Fibroblast of skin of left quadriceps (primary cell): Measurements from ENCODE around the gene LHFPL3.

Experiments
- DNase-seq, 2 experiments: peaks; one replicate each; pipeline ENCODE4 v3.0.0-alpha.2; 2013; ENCODE audit warnings: low read depth in 2 of 2

LHFPL3 gene

DNA sequence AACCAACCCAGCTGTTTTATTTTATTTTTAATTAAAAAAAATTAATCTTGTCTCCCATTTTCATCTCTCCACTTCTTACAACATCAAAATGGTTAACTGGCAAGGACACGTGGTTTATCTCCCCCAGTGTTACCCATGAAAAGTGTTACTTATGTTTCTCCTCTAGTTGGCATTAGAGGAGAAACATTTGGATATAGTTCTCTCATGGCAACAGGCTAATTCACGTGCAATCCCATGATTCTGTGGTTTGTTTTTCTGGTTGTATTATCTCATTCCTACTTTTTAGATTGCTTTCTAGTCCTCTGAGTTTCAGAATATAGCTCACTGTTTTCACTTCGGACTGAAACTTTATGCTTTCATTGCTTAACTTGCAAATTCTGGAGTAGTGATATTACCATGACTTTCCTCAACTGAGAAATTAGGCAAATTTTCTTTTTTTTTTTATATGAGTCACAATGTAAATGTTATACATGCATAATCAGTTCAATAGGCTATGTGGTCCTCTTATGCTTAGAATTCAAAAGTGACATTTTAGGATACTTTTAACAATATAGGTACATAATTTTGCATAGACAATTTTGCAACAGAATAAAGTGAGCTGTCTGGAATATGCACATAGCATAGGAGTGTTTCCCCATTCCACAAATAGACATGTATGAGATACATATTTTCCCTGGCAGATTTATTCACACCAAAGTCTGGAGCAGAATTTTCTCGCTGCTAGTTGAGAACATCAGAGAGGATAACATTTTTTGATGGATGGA is 43.0 kb downstream of the LHFPL3 start:
- DNase-seq, result no peak

DNA sequence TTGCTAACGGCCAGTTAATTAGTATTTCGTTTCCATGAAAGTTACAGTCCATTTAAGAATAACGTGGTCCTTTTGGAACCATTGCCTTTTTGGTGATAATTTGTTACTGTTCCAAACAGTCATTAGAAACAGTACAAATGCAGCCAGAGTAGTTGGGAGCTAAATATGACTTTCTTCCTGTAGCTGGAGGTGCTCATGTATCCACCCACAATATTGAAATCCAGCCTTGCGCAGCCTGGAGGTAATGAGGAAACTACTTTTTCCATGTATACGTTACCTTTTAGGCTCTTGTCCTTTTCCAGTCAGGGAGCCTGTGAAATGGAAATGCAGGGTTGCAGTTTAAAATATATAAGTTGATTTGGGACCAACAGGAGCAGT is 43.6 kb downstream of the LHFPL3 start:
- DNase-seq, result no peak

DNA sequence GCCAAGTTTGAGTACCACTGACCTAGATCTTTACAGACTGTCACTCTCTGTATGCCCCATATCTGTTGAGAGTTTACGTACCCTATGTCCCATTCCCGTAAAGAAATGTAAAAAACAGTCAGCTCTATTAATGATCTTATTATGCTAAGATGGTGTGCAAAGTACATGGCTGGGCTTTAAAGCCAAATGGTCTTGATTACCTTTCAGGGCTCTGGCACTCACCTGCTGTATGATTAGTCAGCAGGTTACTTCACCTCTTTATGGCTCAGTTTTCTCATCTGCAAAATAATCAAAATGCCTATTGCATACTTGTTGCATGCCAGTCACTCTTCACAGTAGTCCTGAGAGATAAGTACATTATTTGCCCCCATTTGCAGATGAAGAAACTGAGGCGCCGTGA is 54.2 kb downstream of the LHFPL3 start:
- DNase-seq, result no peak

DNA sequence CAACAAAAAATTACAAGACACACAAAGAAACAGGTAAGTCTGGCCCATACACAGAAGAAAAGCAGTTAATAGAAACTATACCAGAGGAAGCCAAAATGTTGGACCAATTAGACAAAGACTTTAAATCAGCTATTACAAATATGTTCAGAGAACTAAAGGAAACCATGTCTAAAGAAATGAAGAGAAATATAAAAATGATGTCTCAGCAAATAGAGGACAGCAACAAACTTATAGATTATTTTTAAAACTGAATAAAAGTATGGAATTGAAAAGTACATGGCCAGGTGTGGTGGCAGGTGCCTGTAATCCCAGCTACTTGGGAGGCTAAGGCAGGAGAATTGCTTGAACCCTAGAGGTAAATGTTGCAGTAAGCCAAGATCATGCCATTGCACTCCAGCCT is 58.5 kb downstream of the LHFPL3 start:
- DNase-seq, result no peak

DNA sequence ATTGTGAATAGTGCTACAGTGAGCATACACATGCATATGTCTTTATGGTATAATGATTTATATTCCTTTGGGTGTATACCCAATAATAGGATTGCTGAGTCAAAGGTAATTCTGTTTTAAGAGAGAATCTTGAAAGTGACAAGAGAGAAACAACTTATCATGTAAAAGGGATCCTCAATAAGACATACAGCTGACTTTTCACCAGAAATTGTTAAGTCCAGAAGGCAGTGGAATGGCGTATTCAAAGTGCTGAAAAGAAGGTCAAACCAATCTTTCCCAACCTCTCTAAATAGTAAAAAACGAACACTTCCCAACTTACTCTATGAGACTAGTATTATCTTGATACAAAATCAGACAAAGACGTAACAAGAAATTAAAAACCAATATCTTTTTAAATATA is 59.8 kb downstream of the LHFPL3 start:
- DNase-seq, result no peak

DNA sequence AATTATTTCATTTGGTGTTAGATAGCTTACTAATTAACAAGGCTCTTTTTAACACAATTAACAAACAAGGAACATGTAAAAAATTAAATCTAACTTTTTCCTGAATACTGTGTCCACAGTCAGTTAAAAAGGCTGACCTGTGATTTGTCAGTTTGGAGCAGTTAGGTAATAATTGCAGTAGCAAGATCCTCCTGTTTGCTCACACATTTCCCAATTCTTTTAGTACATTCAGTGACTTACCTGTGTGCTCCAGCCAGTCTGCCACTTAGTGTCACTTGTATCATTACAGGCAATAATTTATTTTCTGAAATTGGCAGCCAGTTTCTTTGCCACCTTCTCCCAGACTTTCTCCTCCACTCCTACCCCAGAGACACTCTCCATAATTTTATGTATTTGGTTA is 66.8 kb downstream of the LHFPL3 start:
- no peak for DNase-seq

DNA sequence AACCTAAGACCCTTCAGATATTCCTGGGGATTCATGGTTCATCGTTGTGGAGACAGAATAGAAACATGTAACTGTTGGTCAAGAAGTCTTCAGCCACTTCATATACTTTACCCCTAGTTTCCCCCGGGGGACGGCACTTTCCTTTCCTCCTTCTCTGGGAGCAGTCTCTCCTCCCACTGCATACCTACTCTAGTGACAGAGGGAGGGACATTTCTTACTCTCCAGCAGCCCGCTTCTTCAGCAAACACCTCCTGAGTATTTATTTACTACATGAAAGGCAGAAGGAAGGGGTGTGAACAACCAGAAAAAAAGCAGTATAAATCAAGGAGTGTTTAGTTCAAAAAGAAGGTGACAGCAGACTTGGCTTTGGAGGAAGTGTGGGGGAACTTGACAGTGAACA is 69.0 kb downstream of the LHFPL3 start:
- DNase-seq, result no peak

DNA sequence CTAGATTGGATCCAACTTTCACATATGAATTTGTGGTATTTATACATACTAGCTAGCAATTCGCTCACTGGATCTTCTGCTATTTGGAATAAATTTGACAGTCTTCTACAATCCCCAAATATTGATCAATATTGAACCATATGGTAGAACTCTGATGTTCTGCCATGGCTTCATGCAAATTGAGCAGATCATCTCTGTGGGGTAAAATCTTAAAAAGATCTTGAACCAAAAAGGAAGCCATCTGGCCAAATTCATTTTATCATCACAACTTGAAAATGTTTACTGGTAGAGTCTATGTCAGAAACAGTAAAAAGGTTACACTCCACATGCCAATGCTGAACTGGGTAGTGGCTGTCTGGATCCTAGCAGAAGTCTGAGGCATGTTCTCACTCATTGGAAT is 80.0 kb downstream of the LHFPL3 start:
- no peak for DNase-seq

DNA sequence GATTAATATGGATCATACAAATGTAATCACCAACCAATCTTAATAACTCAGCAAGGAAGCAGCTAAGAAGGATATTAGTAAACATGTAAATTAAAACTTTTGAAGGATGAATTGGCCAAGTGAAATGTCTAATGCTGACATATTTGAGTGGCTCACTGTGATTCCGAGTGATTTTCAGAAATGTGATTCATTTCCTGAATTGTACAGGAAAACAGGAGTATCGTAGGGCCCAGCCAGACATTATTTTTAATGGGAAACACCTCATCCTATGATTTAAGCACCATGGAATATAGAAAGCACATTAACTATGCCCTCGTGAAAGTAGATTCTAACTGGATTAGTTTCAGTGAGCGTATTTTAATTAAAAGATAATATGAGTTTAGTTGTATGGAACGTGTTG is 82.3 kb downstream of the LHFPL3 start:
- DNase-seq, result no peak

DNA sequence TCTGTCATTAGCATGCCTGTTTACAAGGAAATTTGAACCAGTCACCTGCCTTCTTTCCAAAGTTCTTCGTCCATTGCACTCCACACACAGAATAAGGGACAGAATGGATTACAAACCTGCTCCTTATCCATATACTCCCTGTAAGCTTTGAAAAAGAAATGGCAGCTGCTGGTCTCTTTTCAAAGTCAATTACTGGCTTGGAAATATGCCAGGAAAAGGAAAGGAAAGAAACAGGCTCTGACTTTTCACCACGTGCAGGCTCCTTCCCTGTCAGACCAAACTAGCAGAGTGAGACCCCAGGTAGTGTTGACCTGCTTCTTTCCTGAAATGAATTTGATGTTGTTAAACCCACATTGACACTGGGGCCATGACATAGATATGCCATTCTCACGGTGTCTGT is 84.5 kb downstream of the LHFPL3 start:
- DNase-seq, result no peak

DNA sequence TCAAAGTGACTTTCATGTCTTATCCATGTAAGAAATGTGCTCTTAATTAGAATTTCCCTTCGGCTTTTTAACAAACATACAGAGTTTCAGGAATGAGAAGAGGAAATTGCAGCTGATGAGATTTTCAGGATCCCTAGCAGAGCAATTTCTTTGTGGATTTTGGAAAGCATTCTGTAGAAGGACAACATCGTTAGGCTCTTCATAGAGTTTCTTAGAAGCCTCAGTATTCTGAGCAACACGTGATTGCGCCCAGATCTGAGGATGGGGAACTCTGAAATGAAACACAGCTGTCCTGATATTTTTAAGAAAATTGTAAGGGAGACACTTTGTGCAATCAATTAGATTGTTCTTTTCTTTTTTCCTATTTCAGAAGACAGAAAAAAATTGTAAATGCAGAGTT is 85.8 kb downstream of the LHFPL3 start:
- no peak for DNase-seq

DNA sequence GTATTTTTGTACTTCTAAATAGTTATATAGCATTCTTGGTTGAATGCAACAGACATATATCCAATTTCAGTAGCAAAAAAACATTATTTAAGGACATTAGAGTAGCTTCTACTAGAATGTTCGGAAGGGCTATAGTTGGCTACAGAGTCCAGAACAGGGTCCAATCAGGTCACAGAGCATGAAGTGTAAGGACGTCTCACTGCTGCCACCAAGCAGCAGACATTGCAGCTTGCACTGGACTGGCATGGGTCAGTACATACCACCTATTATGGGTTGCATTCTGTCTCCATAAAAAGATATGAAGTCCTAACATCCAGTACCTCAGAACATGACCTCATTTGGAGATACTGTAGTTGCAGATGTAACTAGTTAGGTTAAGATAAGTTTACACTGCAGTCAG is 87.3 kb downstream of the LHFPL3 start:
- DNase-seq, result no peak

DNA sequence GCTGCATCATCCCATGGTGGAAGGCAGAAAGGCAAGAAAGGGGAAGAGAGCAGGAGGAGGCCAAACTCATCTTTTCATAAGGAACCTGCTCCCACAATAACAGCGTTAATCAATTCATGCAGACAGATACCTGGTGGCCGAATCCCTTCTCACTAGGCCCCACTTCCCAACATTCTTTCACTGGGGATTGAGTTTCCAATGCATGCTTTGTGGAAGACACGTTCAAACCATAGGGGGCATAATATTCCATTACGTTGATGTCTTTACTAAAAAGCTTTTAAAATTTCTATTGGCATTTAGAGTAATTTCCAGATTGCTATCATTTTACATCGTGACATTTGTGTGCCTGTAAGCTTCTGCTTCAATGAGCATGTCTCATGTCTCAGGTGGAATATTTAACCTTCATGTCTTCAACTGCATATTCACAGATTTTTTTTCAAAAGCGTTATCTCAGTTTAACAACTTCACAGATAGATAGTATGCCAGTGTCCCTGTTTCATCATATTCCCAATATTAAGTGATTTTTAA is 88.5 kb downstream of the LHFPL3 start:
- DNase-seq, result no peak

DNA sequence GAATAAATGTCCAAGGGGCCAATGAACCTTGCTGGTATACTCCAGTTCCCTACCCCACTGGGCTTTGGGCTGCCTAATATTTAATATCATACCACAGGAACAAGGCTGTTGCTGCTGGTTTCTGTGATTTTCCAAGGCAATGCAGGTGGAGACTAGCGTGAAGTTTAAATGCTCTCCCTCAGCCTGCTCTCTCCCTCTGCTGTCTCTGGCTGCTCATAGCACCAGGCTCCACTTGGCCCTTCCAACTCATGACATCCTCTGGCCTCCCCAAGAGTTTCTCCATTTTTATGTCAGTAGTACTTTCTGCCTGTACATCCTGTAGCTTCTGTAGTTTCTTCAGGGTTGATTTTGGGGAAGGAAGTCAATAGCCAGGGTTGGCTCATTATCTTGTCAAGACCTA is 103.5 kb downstream of the LHFPL3 start:
- DNase-seq, result no peak

DNA sequence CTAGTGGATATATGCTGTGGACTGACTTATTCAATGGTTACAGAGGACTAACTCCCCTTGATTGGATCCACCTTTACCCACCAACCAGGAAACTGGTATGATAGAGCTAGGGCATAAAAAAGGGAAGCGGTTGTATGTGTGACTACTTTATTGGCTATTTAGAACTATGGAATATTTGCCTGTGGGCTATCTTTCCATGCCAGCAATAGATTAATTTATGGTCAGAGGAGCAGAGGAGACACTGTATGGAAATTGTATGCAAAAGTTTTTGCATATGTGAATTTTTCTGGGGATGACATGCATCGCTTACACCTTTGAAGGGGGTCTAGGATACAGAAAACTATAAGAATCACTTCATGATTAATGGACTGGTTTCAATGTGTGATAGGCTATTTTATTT is 105.7 kb downstream of the LHFPL3 start:
- DNase-seq, result no peak

DNA sequence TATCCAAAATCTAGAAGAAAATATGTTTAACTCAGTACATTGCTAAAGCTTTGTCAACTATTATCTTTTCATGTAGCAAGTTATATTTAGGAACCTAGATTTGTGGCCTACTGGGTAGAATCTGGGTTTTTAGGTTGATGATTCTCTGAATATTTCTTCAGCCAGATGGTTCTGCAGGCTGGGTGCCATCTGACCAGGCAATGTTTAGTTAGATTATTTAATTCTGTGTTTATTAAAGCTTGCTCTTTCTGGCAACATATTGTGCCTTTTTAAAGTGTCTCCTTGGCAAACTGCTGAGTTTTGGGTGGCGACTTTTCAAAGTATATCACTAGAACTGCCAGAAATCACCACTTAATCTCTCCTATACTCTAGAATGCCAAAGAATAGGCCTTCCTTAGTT is 114.1 kb downstream of the LHFPL3 start:
- no peak for DNase-seq

DNA sequence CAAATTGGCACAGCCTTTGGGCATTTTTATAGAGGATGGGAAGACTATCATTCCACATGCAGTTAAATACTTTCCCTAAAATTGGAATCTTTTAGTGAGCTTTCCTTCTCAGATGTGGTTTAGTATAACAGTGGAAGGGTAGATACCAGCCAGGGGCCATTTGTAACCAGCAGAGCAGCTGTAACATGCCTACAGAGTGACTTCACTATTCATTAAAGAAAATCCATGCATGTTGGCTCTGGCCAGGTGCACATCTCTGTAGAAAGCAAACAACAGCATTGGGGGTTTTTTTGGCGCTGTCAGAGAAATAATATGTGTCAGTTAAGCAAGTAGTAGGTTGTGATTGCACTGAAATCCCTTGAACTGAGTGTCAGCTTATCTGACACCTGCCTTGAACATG is 115.6 kb downstream of the LHFPL3 start:
- DNase-seq, result no peak

DNA sequence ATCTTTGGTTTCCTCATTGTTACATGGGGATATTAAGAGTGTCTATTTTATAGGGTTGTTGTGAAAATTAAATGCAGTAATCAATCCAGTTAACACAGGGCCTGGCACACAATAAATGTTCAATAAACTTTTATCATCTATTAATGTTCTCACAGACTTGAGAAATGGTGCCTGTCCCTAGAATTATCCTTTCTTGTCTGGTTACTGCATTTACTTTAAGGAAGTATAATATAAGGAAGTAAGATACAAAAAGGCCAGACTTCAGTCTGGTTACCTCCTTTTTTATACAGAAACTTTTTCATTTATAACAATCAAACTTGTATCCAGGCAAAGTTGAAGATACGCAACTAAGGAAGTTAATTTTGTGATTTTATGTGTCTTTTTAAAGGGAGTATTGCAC is 117.0 kb downstream of the LHFPL3 start:
- DNase-seq, result no peak

DNA sequence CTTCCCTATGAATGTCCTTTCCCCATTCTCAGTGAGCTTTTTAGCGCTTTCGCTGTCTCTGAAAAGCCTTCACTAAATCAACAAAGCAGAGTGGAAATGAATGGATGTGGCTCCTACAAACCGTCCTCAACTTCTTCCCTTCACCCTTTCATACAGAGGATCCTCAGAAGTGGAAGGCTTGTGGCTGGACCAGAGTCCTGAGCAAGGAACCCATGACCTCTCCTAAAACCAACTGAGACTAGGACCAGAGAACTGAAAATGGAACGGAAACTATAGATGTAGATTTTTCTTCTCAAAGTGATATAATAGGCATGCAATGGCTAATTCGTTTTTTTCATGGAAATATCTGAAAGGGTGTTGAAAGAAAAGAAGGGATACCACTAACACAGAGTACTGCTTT is 122.5 kb downstream of the LHFPL3 start:
- DNase-seq, result no peak

DNA sequence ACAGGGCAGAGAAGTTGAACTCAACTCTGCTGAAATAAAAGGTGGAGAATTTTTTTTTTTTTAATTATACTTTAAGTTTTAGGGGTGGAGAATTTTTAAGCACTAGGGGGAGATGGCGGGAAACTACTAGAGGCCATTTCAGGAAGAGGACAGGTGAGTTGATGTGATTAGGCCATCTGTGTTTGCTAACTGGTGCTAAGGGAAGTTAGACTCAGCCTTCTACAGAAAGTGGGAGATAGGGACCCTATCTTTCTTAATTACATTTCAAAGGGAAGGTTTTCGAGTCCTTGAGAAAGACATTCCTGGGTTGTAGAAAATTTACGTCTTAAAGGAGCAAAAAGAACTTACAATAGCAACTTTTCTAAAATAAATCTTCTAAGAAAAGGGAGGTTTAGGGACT is 124.8 kb downstream of the LHFPL3 start:
- DNase-seq, result no peak

DNA sequence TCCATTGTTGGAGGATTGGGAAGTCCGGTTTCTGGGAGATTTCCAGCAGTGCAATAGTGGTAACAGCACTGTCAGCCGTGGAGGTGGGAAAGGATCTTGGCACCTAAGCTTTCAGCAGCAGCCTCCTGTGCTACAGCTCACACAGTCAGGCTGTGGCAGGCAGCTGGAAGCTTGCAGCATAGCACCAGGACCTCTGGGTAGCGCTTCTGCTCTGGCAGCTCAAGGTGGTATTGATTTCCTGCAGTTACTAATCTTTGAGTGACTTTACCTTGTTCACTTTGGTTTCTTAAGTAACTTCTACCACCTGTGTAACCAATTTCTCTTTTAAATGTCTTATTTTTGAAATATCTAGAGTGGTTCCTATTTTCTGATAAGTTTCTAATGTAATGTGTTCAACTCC is 130.5 kb downstream of the LHFPL3 start:
- no peak for DNase-seq

DNA sequence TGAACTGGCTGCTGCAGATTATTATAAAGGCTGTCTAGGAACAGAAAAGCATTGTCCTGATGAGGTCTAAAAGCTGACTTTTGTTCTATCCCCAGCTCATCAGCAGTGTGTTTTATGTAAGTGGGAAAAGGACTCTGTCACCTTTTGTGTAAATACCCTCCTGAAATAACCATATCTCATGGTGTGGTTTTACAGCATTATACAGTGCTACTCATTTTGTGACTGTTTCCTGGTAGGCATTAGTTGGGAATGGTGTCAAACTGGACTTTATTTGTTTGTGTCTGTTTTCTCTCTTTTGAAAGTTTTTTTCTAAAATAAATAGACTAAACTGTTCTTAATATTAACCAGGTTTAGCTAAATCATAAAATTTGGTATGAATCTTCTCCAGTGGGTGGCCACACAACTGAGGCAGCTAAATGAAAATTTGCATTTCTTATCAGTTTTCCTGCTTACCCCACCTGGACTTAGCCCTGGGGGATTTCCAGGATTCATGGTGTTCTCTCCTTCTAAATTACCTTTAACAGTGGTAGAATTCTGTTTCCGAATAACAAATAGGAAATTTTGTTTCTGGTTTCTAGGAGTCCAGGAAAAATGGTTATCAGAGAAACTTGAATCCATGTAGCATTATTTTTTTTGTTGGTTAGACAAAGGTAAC is 140.9 kb downstream of the LHFPL3 start:
- no peak for DNase-seq

DNA sequence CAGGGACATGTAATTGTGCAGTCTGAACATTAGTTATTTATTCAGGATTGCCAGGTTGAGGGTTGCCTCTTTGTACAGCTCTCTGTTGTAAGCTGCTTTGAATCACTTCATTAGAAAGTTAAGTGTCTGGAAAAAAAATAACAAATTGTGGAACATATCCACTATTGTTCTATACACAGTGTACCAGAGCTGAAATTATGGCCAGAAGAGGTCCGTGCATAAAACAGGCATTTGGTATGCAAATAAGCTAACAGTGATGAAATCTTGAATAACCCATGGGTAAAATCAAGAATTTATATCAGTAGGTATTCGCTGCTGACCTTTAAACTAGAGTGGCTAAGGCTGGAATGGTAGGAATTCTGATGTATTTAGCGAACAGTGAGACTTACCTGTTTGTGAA is 152.1 kb downstream of the LHFPL3 start:
- DNase-seq, result no peak
